HepG2 (cell line): ENCODE measurements around the gene RELB. TPM values are rescaled to one million over a fixed set of nuclear protein-coding genes. Genes with fewer than 3 reads are reported as not detected.

ENCODE experiments used
- ATAC-seq: fragments of 200-7000 bp; cut with Tn5 transposase; 3 replicates; pipeline ENCODE4 v1.9.1; 2020; ENCODE audit warnings: mild to moderate bottlenecking, moderate library complexity
- BruUV-seq: library from RNA; stranded (reverse); fragments of 400-500 nt; replicated peaks from 2 replicates; lab custom pipeline; 2021; lab: Mats Ljungman, UMichigan
- CTCF ChIA-PET: fragments of 300-600 bp; formaldehyde crosslinking; extraction: SDS; loops from one replicate; lab custom pipeline; 2021; ENCODE audit warnings: low total read pairs, inconsistent platforms, low intra/inter-chr PET ratio; lab: Yijun Ruan, JAX
- POLR2A ChIA-PET: fragments of 350-600 bp; sonication (Branson Sonifier 250); formaldehyde crosslinking; loops from one replicate; lab custom pipeline; 2020; ENCODE audit warnings: antibody characterized with exemption, inconsistent platforms; lab: Yijun Ruan, JAX
- DNase-seq: peaks from one replicate; pipeline ENCODE4 v3.0.0-alpha.2; 2015; ENCODE audit warnings: low spot score
- FAIRE-seq: peaks from 3 replicates; lab custom pipeline; 2011; peaks lifted over from hg19 to GRCh38; lab: Jason Lieb, UNC
- H2AFZ ChIP-seq: one replicate; pipeline ENCODE4 v1.6.1; 2011; ENCODE audit warnings: low read length, inconsistent platforms
- H3K27ac ChIP-seq: fragments of 300-600 bp; 3 replicates; pipeline ENCODE4 v1.8.0; 2011; ENCODE audit warnings: mixed run types, mild to moderate bottlenecking, mixed read lengths, low read length, inconsistent platforms; ENCODE audit not compliant: insufficient read depth; ENCODE audit errors: extremely low read length
- H3K27me3 ChIP-seq, 2 experiments: fragments of 200-600 bp in 1 of 2; 2 replicates in 1 of 2; 3 replicates in 1 of 2; pipeline versions ENCODE4 v1.6.0 to v1.8.0; 2011; ENCODE audit warnings: low read length in 2 of 2, mild to moderate bottlenecking in 2 of 2, moderate library complexity in 2 of 2, inconsistent platforms in 1 of 2; ENCODE audit not compliant: insufficient read depth in 2 of 2, control insufficient read depth in 1 of 2
- H3K36me3 ChIP-seq, 2 experiments: fragments of 200-600 bp in 1 of 2; replicated peaks in 1 of 2; 2 replicates in 1 of 2; 3 replicates in 1 of 2; pipeline versions ENCODE4 v1.5.1 to v1.8.0; 2011; ENCODE audit warnings: low read length in 2 of 2, inconsistent platforms in 1 of 2; ENCODE audit not compliant: insufficient read depth in 2 of 2, control insufficient read depth in 1 of 2
- H3K4me1 ChIP-seq: 2 replicates; pipeline ENCODE4 v1.5.1; 2012; ENCODE audit warnings: low read length, inconsistent platforms; ENCODE audit not compliant: insufficient read depth
- H3K4me2 ChIP-seq: 2 replicates; pipeline ENCODE4 v1.6.0; 2011; ENCODE audit warnings: low read depth, low read length, inconsistent platforms
- H3K4me3 ChIP-seq, 3 experiments: fragments of 200-600 bp in 1 of 3; sonication (generic), shearing (Covaris generic) in 1 of 3; replicated peaks in 1 of 3; 2 replicates each; pipeline ENCODE4 v1.5.1; 2011 to 2016; ENCODE audit warnings: low read length in 3 of 3, inconsistent platforms in 2 of 3, low read depth in 2 of 3, mild to moderate bottlenecking in 2 of 3, control low read depth in 1 of 3, mixed read lengths in 1 of 3; ENCODE audit not compliant: insufficient read depth in 1 of 3
- H3K79me2 ChIP-seq: one replicate; pipeline ENCODE4 v1.6.1; 2011; ENCODE audit warnings: low read length, inconsistent platforms; ENCODE audit not compliant: insufficient read depth
- H3K9ac ChIP-seq: 2 replicates; pipeline ENCODE4 v1.6.0; 2011; ENCODE audit warnings: mild to moderate bottlenecking, low read depth, low read length, inconsistent platforms; ENCODE audit not compliant: insufficient read depth
- H3K9me3 ChIP-seq: 2 replicates; pipeline ENCODE4 v1.5.1; 2012; ENCODE audit warnings: mild to moderate bottlenecking, low read length
- H4K20me1 ChIP-seq: 2 replicates; pipeline ENCODE4 v1.6.0; 2011; ENCODE audit warnings: inconsistent platforms, mild to moderate bottlenecking, low read length, moderate library complexity; ENCODE audit not compliant: insufficient read depth
- BRCA1 ChIP-seq: sonication (generic); formaldehyde crosslinking; IDR thresholded peaks from 2 replicates; pipeline ENCODE4 v1.4.0; 2020; ENCODE audit warnings: missing genetic modification reagents
- CREM ChIP-seq, 2 experiments: sonication (generic) in 1 of 2; formaldehyde crosslinking in 1 of 2; IDR thresholded peaks; 2 replicates each; pipeline versions ENCODE4 v1.4.0 to v1.6.1; 2016 to 2020; ENCODE audit warnings: antibody characterized with exemption in 1 of 2, mild to moderate bottlenecking in 1 of 2, missing genetic modification reagents in 1 of 2
- FLYWCH1 ChIP-seq: sonication (generic); formaldehyde crosslinking; IDR thresholded peaks from 2 replicates; pipeline ENCODE4 v1.8.1; 2023; ENCODE audit warnings: mild to moderate bottlenecking, missing genetic modification reagents
- GPN1 ChIP-seq: sonication (generic); formaldehyde crosslinking; IDR thresholded peaks from 2 replicates; pipeline ENCODE4 v1.5.1; 2020; ENCODE audit warnings: missing genetic modification reagents, borderline replicate concordance
- KDM5A ChIP-seq: fragments of 200-600 bp; sonication (generic); IDR thresholded peaks from 2 replicates; pipeline ENCODE4 v1.7.0; 2018; ENCODE audit warnings: antibody characterized with exemption, mild to moderate bottlenecking, low read length, borderline replicate concordance
- KLF12 ChIP-seq: sonication (generic); formaldehyde crosslinking; IDR thresholded peaks from 2 replicates; pipeline ENCODE4 v1.4.0; 2020; ENCODE audit warnings: missing genetic modification reagents, borderline replicate concordance
- ZBTB8A ChIP-seq: sonication (generic); formaldehyde crosslinking; IDR thresholded peaks from 2 replicates; pipeline ENCODE4 v1.4.0; 2020; ENCODE audit warnings: mild to moderate bottlenecking, low read depth, missing genetic modification reagents, borderline replicate concordance
- ZHX2 ChIP-seq, 2 experiments: sonication (generic) in 1 of 2; formaldehyde crosslinking in 1 of 2; IDR thresholded peaks; 2 replicates each; pipeline versions ENCODE4 v1.6.1 to v1.9.0; 2014 to 2022; ENCODE audit warnings: antibody characterized with exemption in 1 of 2, borderline replicate concordance in 1 of 2, inconsistent platforms in 1 of 2, low read depth in 1 of 2, missing genetic modification reagents in 1 of 2
- ZIK1 ChIP-seq: sonication (generic); formaldehyde crosslinking; IDR thresholded peaks from 2 replicates; pipeline ENCODE4 v1.5.0; 2020; ENCODE audit warnings: mild to moderate bottlenecking, low read depth, missing genetic modification reagents, borderline replicate concordance
- ZNF12 ChIP-seq: sonication (generic); formaldehyde crosslinking; IDR thresholded peaks from 2 replicates; pipeline ENCODE4 v1.5.0; 2020; ENCODE audit warnings: missing genetic modification reagents
- WGBS: methylation state at CpG from one replicate; pipeline ENCODE4 v1.1.6; 2017; ENCODE audit warnings: low lambda C conversion rate; 5-methylcytosine and 5-hydroxymethylcytosine counted together
- in situ Hi-C: cut with HindIII; loops from 2 replicates; pipeline ENCODE4 v1.10.0; 2017; ENCODE audit warnings: low pct_unique_long_range_greater_than_20kb; ENCODE audit not compliant: extremely low pct_ligation_motif_present
- intact Hi-C: fragments of 100-400 bp; cut with micrococcal nuclease; formaldehyde crosslinking; loops from one replicate; pipeline ENCODE4 v1.10.0; 2022; ENCODE audit not compliant: unreplicated experiment
- polyA plus RNA-seq, 8 experiments: library from polyadenylated mRNA; depleted of rRNA in 3 of 8; stranded (reverse) in 7 of 8; unstranded in 1 of 8; fragments of >200 nt; fragmentation: Illumina TruSeq in 4 of 8; extraction: Trizol in 4 of 8; gene quantifications; 2 replicates each; pipeline versions ENCODE4 v1.2.1 to v1.2.3, GENCODE V29; 2011 to 2016; ENCODE audit warnings: low read depth in 4 of 8, missing spikeins in 1 of 8, mixed read lengths in 1 of 8; ENCODE audit not compliant: insufficient read depth in 1 of 8
- total RNA-seq, 5 experiments: library from RNA; depleted of rRNA; stranded (reverse); fragments of >200 nt; fragmentation: Illumina TruSeq; extraction: Trizol; gene quantifications; 2 replicates each; pipeline ENCODE4 v1.2.3, GENCODE V29; 2016; ENCODE audit warnings: low read depth in 1 of 5

The RELB gene
- total and polyA plus RNA-seq, 2 of the 13 experiments (the other 11 are each of a cell fraction or from before 2014, with no cell fraction given) = 1.9 to 3.5 TPM

- FAIRE-seq (no peak), ATAC-seq (no peak), DNase-seq (no peak)
- Histone ChIP-seq H3K9ac (no peak overlapping the region), H3K4me2 (no peak overlapping the region), H3K4me1 (no peaks in the 10 kb centered on the region), H4K20me1 (no peaks in the 10 kb centered on the region), H2AFZ (no peak overlapping the region), H3K36me3 (peaks cover 12 to 34% of the 10 kb centered on the region in 2 experiments; a peak in 4 of 5 replicates), H3K9me3 (no peaks in the 10 kb centered on the region), H3K4me3 (no peak overlapping the region), H3K27ac (no peak overlapping the region), H3K27me3 (no peaks in the 10 kb centered on the region), H3K79me2 (no peaks in the 10 kb centered on the region)
- TF ChIP-seq BRCA1 = no peak
- no peak for TF ChIP-seq FLYWCH1 (CRISPR knock-in tag)
- TF ChIP-seq CREM (IDR thresholded peaks at IDR 0.05) = no peak
- no peak for TF ChIP-seq CREM (CRISPR knock-in tag; IDR thresholded peaks at IDR 0.05)
- TF ChIP-seq ZNF12 (CRISPR knock-in tag) = no peak
- no TSS peak for BruUV-seq
- 97% methylated on average over 5 of the region's 5 CpGs for WGBS
- in situ Hi-C loops (no loop called here), intact Hi-C loops (no loop called here)
- CTCF ChIA-PET = no interaction called here
- POLR2A ChIA-PET = no interaction called here
These were observed 33.1 kb upstream of the RELB start for GRCh38 chr19:44968118-44968517.

GRCh38 chr19:44968670-44969069 is 32.6 kb upstream of the RELB start:
- ATAC-seq = no peak
- no peak overlapping the region for H3K9ac ChIP-seq
- no peak for TF ChIP-seq KDM5A
- TF ChIP-seq GPN1 (CRISPR knock-in tag) = no peak
- TF ChIP-seq ZHX2 (IDR thresholded peaks at IDR 0.05; ENCODE audit: low read depth) = no peak
- no peak for TF ChIP-seq ZHX2 (CRISPR knock-in tag; IDR thresholded peaks at IDR 0.05; ENCODE audit: borderline replicate concordance)
- no peak for TF ChIP-seq KLF12 (CRISPR knock-in tag)
- TF ChIP-seq ZIK1 (CRISPR knock-in tag) = no peak
- no peak for TF ChIP-seq ZBTB8A (CRISPR knock-in tag)
- TF ChIP-seq, all 625 proteins: peak for 0
- no peaks in the 10 kb centered on the region for H3K79me2 ChIP-seq
- WGBS = no CpG with 5 or more reads among the region's 4 CpGs
- peaks cover 14 to 39% of the 10 kb centered on the region in 2 experiments; a peak in 4 of 5 replicates for H3K36me3 ChIP-seq
- no peaks in the 10 kb centered on the region for H3K9me3 ChIP-seq
- ChIA-PET CTCF (no interaction called here), POLR2A (no interaction called here)
- no peak overlapping the region for H3K4me3 ChIP-seq
- H2AFZ ChIP-seq = no peak overlapping the region
- H4K20me1 ChIP-seq = no peaks in the 10 kb centered on the region
- in situ Hi-C loops = no loop called here
- no peak for DNase-seq
- intact Hi-C loops = no loop called here
- BruUV-seq = no TSS peak
- H3K27ac ChIP-seq = no peak overlapping the region
- no peak for FAIRE-seq
- no peaks in the 10 kb centered on the region for H3K4me1 ChIP-seq
- no peaks in the 10 kb centered on the region for H3K27me3 ChIP-seq
- H3K4me2 ChIP-seq = no peak overlapping the region
